OCI-LY7 (cell line): Measurements from ENCODE around the gene MMD. TPM values are rescaled to one million over a fixed set of nuclear protein-coding genes. Genes with fewer than 3 reads are reported as not detected.

Experiments
- BruUV-seq: library from RNA; stranded (reverse); fragments of 400-500 nt; replicated peaks from 2 replicates; lab custom pipeline; 2021; lab: Mats Ljungman, UMichigan
- CTCF ChIA-PET: fragments of 300-600 bp; sonication (Branson Sonifier 250); formaldehyde crosslinking; loops from one replicate; lab custom pipeline; 2022; ENCODE audit warnings: antibody characterized with exemption; ENCODE audit not compliant: unreplicated experiment; lab: Charles Lee
- POLR2A ChIA-PET: fragments of 300-600 bp; sonication (Branson Sonifier 250); formaldehyde crosslinking; loops from one replicate; lab custom pipeline; 2022; ENCODE audit warnings: antibody characterized with exemption; lab: Charles Lee
- DNase-seq: peaks from one replicate; pipeline ENCODE4 v3.0.0-alpha.2; 2015; ENCODE audit warnings: low spot score
- H2AFZ ChIP-seq: fragments of 200-600 bp; sonication (generic), shearing (Covaris generic); 2 replicates; pipeline ENCODE4 v1.6.1; 2014; ENCODE audit warnings: mild to moderate bottlenecking, antibody characterized with exemption, low read length, moderate library complexity
- H3K27ac ChIP-seq: fragments of 200-600 bp; sonication (generic); 2 replicates; pipeline ENCODE4 v1.5.1; 2014; ENCODE audit warnings: mixed run types, low read depth, mild to moderate bottlenecking, moderate library complexity, low read length, inconsistent platforms; ENCODE audit not compliant: poor library complexity, severe bottlenecking
- H3K36me3 ChIP-seq: fragments of 200-600 bp; sonication (generic); 2 replicates; pipeline ENCODE4 v1.6.1; 2014; ENCODE audit warnings: mild to moderate bottlenecking, antibody characterized with exemption, low read length, moderate library complexity, mixed read lengths; ENCODE audit not compliant: insufficient read depth
- H3K4me1 ChIP-seq: fragments of 200-600 bp; sonication (generic); 2 replicates; pipeline ENCODE4 v1.5.1; 2014; ENCODE audit warnings: mild to moderate bottlenecking, low read length; ENCODE audit not compliant: insufficient read depth, poor library complexity, severe bottlenecking
- H3K4me2 ChIP-seq: fragments of 200-600 bp; sonication (generic); 2 replicates; pipeline ENCODE4 v1.6.1; 2014; ENCODE audit warnings: mild to moderate bottlenecking, low read length
- H3K4me3 ChIP-seq: fragments of 200-600 bp; sonication (generic); 2 replicates; pipeline ENCODE4 v1.5.1; 2014; ENCODE audit warnings: mild to moderate bottlenecking, low read depth, low read length; ENCODE audit not compliant: poor library complexity, severe bottlenecking
- H3K79me2 ChIP-seq: fragments of 200-600 bp; sonication (generic); 2 replicates; pipeline ENCODE4 v1.6.1; 2016; ENCODE audit warnings: low read depth, mild to moderate bottlenecking, low read length, moderate library complexity, mixed read lengths; ENCODE audit not compliant: insufficient read depth
- H3K9me2 ChIP-seq: fragments of 200-600 bp; sonication (generic); 2 replicates; pipeline ENCODE4 v1.6.1; 2016; ENCODE audit warnings: mild to moderate bottlenecking, low read length, mixed read lengths; ENCODE audit not compliant: insufficient read depth
- H3K9me3 ChIP-seq: fragments of 200-600 bp; sonication (generic); 2 replicates; pipeline ENCODE4 v1.6.1; 2014; ENCODE audit warnings: mild to moderate bottlenecking, mixed run types, low read length, mixed read lengths
- H4K20me1 ChIP-seq: fragments of 200-600 bp; sonication (generic); 2 replicates; pipeline ENCODE4 v1.6.1; 2014; ENCODE audit warnings: mild to moderate bottlenecking, antibody characterized with exemption, low read length, moderate library complexity, mixed read lengths; ENCODE audit not compliant: insufficient read depth
- CTCF ChIP-seq: fragments of 200-600 bp; sonication (generic); conservative IDR thresholded peaks from 2 replicates; pipeline ENCODE4 v1.5.1; 2014; ENCODE audit warnings: mild to moderate bottlenecking, antibody characterized with exemption, low read length, moderate library complexity, mixed read lengths
- EZH2phosphoT487 ChIP-seq: fragments of 200-600 bp; sonication (generic); IDR thresholded peaks from 2 replicates; pipeline ENCODE4 v1.6.1; 2018; ENCODE audit warnings: low read depth, borderline replicate concordance, mild to moderate bottlenecking, mixed run types, antibody characterized with exemption, low read length, moderate library complexity, mixed read lengths
- intact Hi-C: fragments of 100-400 bp; cut with micrococcal nuclease; formaldehyde crosslinking; loops from one replicate; pipeline ENCODE4 v1.10.0; 2022; ENCODE audit not compliant: unreplicated experiment
- total RNA-seq, 2 experiments: library from RNA; depleted of rRNA in 1 of 2; stranded (reverse); fragments of >200 nt in 1 of 2; shearing (Covaris generic) in 1 of 2; gene quantifications; 2 replicates each; pipeline ENCODE4 v1.2.3, GENCODE V29; 2014 to 2022

Gene MMD
- total RNA-seq, 2 experiments from 2014 or later: 42.7 to 43.8 TPM

- no peak overlapping the region for H3K4me2 ChIP-seq
- ChIA-PET CTCF (interaction anchor here (0.9 kb wide), 1 partner anchor 27 kb away, joined by 3 read pairs; no protein-coding TSS in a partner anchor), POLR2A (no interaction called here)
- intact Hi-C loops: no loop called here
- H3K4me3 ChIP-seq: no peak overlapping the region
- no peak overlapping the region for H2AFZ ChIP-seq
- peaks cover 7% of the 10 kb centered on the region for H3K4me1 ChIP-seq
- H3K36me3 ChIP-seq: no peaks in the 10 kb centered on the region
- H4K20me1 ChIP-seq: no peaks in the 10 kb centered on the region
- no peaks in the 10 kb centered on the region for H3K9me3 ChIP-seq
- H3K27ac ChIP-seq: no peak overlapping the region
- TF ChIP-seq EZH2phosphoT487 (no peak), CTCF (no peak)
- no TSS peak for BruUV-seq
- H3K79me2 ChIP-seq: no peaks in the 10 kb centered on the region
- no peak for DNase-seq
- H3K9me2 ChIP-seq: no peaks in the 10 kb centered on the region
These were observed 37.6 kb downstream of the MMD start for GRCh38 chr17:55383771-55384642.

- CTCF ChIA-PET: no interaction called here
- no peaks in the 10 kb centered on the region for H3K36me3 ChIP-seq
- BruUV-seq: no TSS peak
These were observed 40.4 kb downstream of the MMD start for GRCh38 chr17:55381017-55381770.

More at GRCh38 chr17:55381017-55381770, 40.4 kb downstream of the MMD start:
- no peak for DNase-seq
- Histone ChIP-seq H3K9me2 (no peaks in the 10 kb centered on the region), H3K27ac (no peak overlapping the region), H3K4me2 (no peak overlapping the region), H4K20me1 (no peaks in the 10 kb centered on the region), H3K4me3 (no peak overlapping the region), H3K79me2 (no peaks in the 10 kb centered on the region), H3K9me3 (no peaks in the 10 kb centered on the region), H2AFZ (no peak overlapping the region), H3K4me1 (no peaks in the 10 kb centered on the region)
- POLR2A ChIA-PET: no interaction called here
- intact Hi-C loops: no loop called here
- no peak for TF ChIP-seq CTCF
- TF ChIP-seq EZH2phosphoT487: no peak
